NAMALWA (cell line): ENCODE results near the gene PHAX.
"Not testable (repeated sequence)": the region's sequence is repeated elsewhere in the genome, so short reads cannot be mapped to it uniquely, and the experiment has no call there.

ENCODE experiments used
- DNase-seq: peaks from one replicate; pipeline ENCODE4 v3.0.0-alpha.2; 2015; ENCODE audit warnings: low spot score

The PHAX gene

GRCh38 chr5:126600631-126601511 lies at the start of gene PHAX:
TSS of gene PHAX (plus strand) at chr5:126600947. CDS start at chr5:126600963, 16 bp downstream.
- peak; percentile 85 for DNase-seq

- no peak for DNase-seq
Measured at GRCh38 chr5:126552614-126553013, 48.1 kb upstream of the PHAX start.

- not testable (repeated sequence) for DNase-seq
Measured at GRCh38 chr5:126555101-126555500, 45.6 kb upstream of the PHAX start.

GRCh38 chr5:126561908-126562307 lies 38.8 kb upstream of the PHAX start:
- DNase-seq = peak; percentile 15

- DNase-seq = no peak
Measured at GRCh38 chr5:126562823-126563222, 37.9 kb upstream of the PHAX start.

GRCh38 chr5:126568206-126568755 lies 32.5 kb upstream of the PHAX start:
- DNase-seq = no peak

- DNase-seq = no peak
Measured at GRCh38 chr5:126575644-126576043, 25.1 kb upstream of the PHAX start.

- no peak for DNase-seq
Measured at GRCh38 chr5:126576974-126577373, 23.8 kb upstream of the PHAX start.

GRCh38 chr5:126577415-126577814 lies 23.3 kb upstream of the PHAX start:
- no peak for DNase-seq

- no peak for DNase-seq
Measured at GRCh38 chr5:126579716-126580115, 21.0 kb upstream of the PHAX start.

- no peak for DNase-seq
Measured at GRCh38 chr5:126583761-126584160, 17.0 kb upstream of the PHAX start.

- DNase-seq = no peak
Measured at GRCh38 chr5:126587551-126588390, 13.0 kb upstream of the PHAX start.

GRCh38 chr5:126589536-126590297 lies 11.0 kb upstream of the PHAX start:
- DNase-seq = no peak

GRCh38 chr5:126591549-126591948 lies 9.2 kb upstream of the PHAX start:
- no peak for DNase-seq

- DNase-seq = no peak
Measured at GRCh38 chr5:126594748-126595485, 5.8 kb upstream of the PHAX start, which contains the start of gene ALDH7A1. TSS of gene ALDH7A1 (minus strand) at chr5:126595219. CDS start at chr5:126595198, 21 bp downstream.

- no peak for DNase-seq
Measured at GRCh38 chr5:126595486-126596083, 5.2 kb upstream of the PHAX start.

GRCh38 chr5:126597156-126597555 lies 3.6 kb upstream of the PHAX start:
- no peak for DNase-seq

GRCh38 chr5:126599499-126599898 lies 1.2 kb upstream of the PHAX start:
- DNase-seq = no peak

GRCh38 chr5:126599971-126600630 lies 646 bp upstream of the PHAX start:
- DNase-seq = not testable (repeated sequence)

- no peak for DNase-seq
Measured at GRCh38 chr5:126603402-126603991, 2.8 kb downstream of the PHAX start.
